ENCODE measurements around the gene PRUNE2.

PRUNE2 gene

GRCh38 chr9:76904661-76905457 lies 1.1 kb downstream of the PRUNE2 start:
- TF ChIP-seq, protein P1, sequence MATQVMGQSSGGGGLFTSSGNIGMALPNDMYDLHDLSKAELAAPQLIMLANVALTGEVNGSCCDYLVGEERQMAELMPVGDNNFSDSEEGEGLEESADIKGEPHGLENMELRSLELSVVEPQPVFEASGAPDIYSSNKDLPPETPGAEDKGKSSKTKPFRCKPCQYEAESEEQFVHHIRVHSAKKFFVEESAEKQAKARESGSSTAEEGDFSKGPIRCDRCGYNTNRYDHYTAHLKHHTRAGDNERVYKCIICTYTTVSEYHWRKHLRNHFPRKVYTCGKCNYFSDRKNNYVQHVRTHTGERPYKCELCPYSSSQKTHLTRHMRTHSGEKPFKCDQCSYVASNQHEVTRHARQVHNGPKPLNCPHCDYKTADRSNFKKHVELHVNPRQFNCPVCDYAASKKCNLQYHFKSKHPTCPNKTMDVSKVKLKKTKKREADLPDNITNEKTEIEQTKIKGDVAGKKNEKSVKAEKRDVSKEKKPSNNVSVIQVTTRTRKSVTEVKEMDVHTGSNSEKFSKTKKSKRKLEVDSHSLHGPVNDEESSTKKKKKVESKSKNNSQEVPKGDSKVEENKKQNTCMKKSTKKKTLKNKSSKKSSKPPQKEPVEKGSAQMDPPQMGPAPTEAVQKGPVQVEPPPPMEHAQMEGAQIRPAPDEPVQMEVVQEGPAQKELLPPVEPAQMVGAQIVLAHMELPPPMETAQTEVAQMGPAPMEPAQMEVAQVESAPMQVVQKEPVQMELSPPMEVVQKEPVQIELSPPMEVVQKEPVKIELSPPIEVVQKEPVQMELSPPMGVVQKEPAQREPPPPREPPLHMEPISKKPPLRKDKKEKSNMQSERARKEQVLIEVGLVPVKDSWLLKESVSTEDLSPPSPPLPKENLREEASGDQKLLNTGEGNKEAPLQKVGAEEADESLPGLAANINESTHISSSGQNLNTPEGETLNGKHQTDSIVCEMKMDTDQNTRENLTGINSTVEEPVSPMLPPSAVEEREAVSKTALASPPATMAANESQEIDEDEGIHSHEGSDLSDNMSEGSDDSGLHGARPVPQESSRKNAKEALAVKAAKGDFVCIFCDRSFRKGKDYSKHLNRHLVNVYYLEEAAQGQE (IDR thresholded peaks at IDR 0.05; ENCODE audit: insufficient read depth in 1 of 2, low read depth in 2 of 2, low read length in 2 of 2), result no peak
- TF ChIP-seq SIN3A (IDR thresholded peaks at IDR 0.05; ENCODE audit: borderline replicate concordance, insufficient read depth, low read length) (no peak), TAF1 (IDR thresholded peaks at IDR 0.05; ENCODE audit: borderline replicate concordance, insufficient read depth, low read length) (no peak), FOXP2 (optimal IDR thresholded peaks at IDR 0.05; ENCODE audit: borderline replicate concordance, extremely low read depth, extremely low read length, insufficient read depth) (no peak), POLR2AphosphoS5 (IDR thresholded peaks at IDR 0.05; ENCODE audit: low read depth, low read length) (no peak)

GRCh38 chr9:76902395-76902794 lies 3.5 kb downstream of the PRUNE2 start:
- TF ChIP-seq, protein P1 (IDR thresholded peaks at IDR 0.05; ENCODE audit: insufficient read depth in 1 of 2, low read depth in 2 of 2, low read length in 2 of 2), result no peak
- TF ChIP-seq SIN3A (IDR thresholded peaks at IDR 0.05; ENCODE audit: borderline replicate concordance, insufficient read depth, low read length), result 0 out of 2 replicates have a peak, but pooled peaks have one; percentile 58
- no peak for TF ChIP-seq TAF1 (IDR thresholded peaks at IDR 0.05; ENCODE audit: borderline replicate concordance, insufficient read depth, low read length)
- no peak for TF ChIP-seq FOXP2 (optimal IDR thresholded peaks at IDR 0.05; ENCODE audit: borderline replicate concordance, extremely low read depth, extremely low read length, insufficient read depth)

GRCh38 chr9:76901801-76902200 lies 4.1 kb downstream of the PRUNE2 start:
- TF ChIP-seq POLR2AphosphoS5 (IDR thresholded peaks at IDR 0.05; ENCODE audit: low read depth, low read length) (no peak), FOXP2 (optimal IDR thresholded peaks at IDR 0.05; ENCODE audit: borderline replicate concordance, extremely low read depth, extremely low read length, insufficient read depth) (no peak), SIN3A (IDR thresholded peaks at IDR 0.05; ENCODE audit: borderline replicate concordance, insufficient read depth, low read length) (no peak), TAF1 (IDR thresholded peaks at IDR 0.05; ENCODE audit: borderline replicate concordance, insufficient read depth, low read length) (no peak)
- TF ChIP-seq, protein P1 (IDR thresholded peaks at IDR 0.05; ENCODE audit: insufficient read depth in 1 of 2, low read depth in 2 of 2, low read length in 2 of 2), result no peak

GRCh38 chr9:76900884-76901440 lies 5.0 kb downstream of the PRUNE2 start:
- TF ChIP-seq, protein P1 (IDR thresholded peaks at IDR 0.05; ENCODE audit: insufficient read depth in 1 of 2, low read depth in 2 of 2, low read length in 2 of 2), result no peak
- TF ChIP-seq TAF1 (IDR thresholded peaks at IDR 0.05; ENCODE audit: borderline replicate concordance, insufficient read depth, low read length) (no peak), FOXP2 (optimal IDR thresholded peaks at IDR 0.05; ENCODE audit: borderline replicate concordance, extremely low read depth, extremely low read length, insufficient read depth) (no peak), POLR2AphosphoS5 (IDR thresholded peaks at IDR 0.05; ENCODE audit: low read depth, low read length) (no peak), SIN3A (IDR thresholded peaks at IDR 0.05; ENCODE audit: borderline replicate concordance, insufficient read depth, low read length) (no peak)
